CD4-positive, alpha-beta T cell treated with Interleukin-10 for 1 hour (primary cell): ENCODE measurements around the gene KRT77.
"Not testable (repeated sequence)": the region's sequence is repeated elsewhere in the genome, so short reads cannot be mapped to it uniquely, and the experiment has no call there.

Experiments
- DNase-seq: peaks from one replicate; pipeline ENCODE4 v3.0.0-alpha.2; 2020

KRT77 gene

DNA sequence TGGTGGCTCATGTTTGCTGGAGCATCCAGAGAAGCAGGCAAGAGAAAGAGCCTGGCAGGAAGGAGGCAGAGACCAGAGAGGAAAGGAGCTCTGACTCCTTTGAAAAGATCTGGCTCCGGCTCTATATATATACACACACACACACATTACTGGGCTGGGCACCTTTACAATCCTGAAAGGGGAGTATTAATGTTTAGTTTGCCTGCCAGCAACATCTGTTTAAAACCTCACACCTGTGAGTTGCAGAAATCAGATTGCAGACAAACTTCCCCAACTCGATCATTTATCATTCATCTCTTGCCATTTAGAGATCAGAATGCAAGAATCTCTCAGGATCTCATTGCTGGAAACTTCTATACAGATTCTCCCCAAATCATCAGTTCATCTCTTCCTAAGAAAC, at the start of gene KRT77:
TSS of gene KRT77 (minus strand) at position 101 of the 400 bp plus-strand sequence. CDS start at position 11, 90 bp downstream.
- DNase-seq = no peak

DNA sequence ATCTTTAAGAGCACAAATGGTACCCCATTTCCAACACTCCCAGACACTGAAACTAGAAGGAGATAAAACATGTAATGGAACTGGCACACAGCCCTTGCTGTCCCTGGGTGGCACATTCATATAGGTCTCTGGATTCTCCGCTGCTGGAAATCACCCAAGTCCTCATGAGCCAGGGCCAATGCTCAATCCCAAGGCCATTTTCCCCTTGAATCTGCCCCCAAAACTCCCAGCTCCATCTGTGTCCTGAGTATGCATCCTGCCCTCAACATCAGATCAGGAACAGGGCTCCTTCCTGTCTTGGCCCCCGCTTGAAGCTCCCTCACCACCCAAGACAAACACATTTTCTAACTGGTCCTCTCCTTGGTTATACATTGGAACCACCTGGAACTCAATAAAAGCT, 49.2 kb upstream of the KRT77 start:
- DNase-seq = no peak

DNA sequence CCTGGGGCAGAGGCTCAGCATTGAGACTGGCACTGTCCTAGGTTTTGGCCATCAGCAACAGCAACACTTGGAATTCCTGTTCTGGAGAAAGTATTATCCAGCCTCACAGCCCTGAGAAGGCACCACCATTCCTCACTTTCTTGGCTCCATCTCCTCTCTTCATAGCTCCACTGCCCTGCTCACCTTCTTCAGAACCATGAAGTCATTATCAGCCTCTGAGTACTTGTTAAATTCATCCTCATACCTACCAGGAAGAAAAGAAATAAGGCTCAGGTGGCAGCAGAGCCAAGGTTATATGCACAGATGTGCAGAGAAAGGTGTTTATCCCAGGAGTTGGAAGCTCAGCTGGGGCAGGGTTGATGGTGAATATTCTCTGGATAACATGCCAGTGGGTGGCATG, 48.5 kb upstream of the KRT77 start:
- no peak for DNase-seq

DNA sequence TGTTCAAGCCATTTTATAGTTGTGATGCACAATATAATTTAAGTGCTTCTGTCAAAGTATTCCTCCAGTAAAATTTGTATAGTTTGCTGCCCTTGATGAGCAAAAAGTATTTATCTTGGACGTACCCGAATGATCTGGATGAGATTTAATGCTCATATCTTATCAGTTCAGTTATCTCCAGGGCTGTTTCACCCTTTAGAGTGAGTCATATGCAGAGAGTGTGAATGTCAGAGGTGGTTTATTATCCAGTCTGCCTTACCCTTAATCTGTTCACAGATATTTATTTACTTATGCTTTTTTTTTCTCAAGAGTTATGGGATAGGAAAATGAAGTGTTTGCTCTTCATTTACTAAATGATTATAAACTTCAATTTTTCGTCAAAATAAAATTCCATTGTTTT, 47.2 kb upstream of the KRT77 start:
- DNase-seq = not testable (repeated sequence)

DNA sequence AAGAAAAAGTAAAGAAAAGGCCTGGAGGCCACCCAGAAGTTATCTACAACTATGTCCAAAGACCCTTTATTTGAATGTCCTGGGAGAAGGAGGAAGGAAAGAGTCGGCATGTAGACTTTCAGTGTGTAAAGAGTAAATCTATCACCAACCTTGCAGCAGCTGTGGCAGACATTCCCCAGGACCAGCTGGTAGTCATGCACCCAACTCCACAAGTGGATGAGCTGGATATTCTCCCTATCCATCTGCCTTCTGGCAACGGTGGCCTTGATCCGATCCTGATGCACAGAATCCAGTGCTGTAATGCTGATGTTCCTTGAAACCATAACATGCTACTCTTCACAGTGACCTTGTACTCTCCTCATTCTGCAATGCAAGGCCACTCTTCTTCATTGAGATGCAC, 46.5 kb upstream of the KRT77 start:
- no peak for DNase-seq

DNA sequence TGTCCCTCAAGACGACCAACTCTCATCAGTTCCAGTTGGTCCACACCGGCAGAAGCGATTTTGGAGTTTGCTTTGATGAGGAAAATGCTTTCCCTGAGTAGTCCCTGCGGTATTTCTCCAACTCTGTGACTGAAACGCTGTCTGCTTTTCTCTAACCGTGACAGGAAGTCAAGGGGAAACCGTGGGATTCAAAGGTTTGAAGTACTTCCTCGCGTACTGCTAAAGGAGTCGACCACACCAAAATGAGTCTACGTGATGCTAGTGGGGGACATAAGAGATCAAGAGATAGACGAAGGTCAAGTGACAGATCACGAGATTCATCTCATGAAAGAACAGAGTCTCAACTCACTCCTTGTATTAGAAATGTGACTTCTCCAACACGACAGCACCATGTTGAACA, 45.3 kb upstream of the KRT77 start:
- no peak for DNase-seq

DNA sequence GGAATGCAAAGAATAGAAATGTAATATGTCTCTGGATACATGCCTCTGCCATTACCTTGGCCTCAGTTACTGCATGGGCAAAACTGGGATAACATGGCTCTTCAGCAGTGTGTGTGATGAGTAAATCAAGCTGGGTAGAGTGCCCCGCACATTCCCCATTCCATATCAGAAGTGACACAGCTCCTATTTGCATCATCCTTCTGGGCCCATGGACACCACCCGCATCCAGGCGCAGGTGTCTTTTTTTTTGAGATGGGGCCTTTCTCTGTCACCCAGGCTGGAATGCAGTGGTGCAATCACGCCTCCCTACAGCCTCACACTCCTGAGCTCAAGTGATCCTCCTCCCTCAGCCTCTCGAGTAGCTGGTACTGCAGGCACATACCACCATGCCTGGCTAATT, 42.2 kb upstream of the KRT77 start:
- no peak for DNase-seq

DNA sequence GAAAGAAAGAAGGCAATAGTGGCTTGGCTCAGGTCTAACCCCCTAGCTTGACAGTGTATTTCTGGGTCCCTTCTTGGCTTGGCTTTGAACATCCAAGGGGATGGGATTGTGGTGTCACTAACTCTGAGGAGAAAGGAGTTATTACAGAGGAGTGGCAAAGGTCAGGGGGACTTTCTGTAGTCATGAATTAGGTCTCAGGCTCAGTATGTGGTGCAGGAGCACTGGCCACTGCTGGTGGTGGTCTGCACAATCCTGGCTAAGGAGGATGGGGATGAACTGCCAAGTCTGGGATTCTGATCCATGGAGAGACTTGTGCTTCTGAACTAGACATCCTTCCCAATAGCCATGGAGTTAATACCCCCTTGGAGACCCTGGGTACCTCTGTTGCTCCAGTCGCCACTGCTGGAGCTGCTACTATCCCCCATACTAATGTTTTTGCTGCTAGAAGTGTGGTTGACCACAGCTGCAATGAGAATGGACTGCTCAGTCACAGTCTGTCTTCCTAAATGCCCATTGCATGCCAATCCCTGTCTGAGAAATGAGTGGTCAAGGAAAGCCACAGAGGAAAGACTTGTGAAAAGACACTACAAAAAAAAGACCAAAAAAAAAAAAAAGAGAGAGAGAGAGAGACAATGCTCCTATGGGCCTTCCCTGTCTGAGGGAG, 41.3 kb upstream of the KRT77 start:
- DNase-seq = no peak

DNA sequence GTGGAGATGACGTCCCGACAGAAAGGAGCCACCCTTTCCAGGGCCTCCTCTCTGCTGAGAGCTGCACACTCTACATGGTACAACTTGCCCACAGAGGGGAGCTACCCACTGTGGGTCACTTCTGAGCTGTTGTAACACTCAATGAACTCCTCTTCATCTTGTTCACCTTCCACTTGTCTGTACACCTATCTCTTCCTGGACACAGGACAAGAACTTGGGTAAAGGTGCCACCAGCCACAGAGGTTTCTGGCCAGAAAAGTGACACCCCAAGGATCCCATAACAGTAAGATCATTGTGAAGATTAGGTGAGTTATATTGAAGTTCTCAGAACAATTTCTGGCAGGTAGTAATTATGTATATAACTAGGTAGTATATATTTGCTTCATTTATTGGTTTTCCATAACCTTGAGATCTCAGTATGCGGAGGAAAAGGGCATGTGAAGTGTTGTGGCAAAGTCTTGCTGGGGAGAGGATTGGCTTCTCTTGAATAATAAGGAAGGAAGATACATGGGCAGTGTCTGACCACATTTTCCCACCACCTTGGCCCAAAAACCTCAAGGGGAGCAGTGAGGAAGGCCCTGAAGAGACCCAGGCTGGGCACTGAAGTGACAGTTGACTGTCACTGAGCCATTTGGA, 39.6 kb upstream of the KRT77 start:
- DNase-seq = no peak

DNA sequence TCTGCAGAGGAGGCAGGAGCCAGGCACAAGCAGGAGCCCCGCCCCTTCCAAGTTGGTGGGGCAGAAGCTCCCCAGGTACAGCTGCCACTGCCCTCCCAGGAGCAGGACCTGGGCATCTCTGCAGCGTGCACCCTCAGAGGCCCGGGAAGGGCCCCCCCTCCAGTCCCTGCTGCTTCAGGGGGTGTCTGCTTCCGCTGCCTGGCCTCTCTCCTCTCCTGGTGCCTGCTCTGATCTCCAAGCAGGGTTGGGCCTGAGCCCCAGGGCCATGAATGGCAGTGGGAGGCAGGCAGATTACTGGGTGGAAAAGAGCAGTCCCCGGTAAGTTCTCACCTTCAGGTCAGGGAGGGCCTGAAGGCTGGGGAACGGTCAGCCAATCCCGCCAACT, 38.9 kb upstream of the KRT77 start:
- no peak for DNase-seq

DNA sequence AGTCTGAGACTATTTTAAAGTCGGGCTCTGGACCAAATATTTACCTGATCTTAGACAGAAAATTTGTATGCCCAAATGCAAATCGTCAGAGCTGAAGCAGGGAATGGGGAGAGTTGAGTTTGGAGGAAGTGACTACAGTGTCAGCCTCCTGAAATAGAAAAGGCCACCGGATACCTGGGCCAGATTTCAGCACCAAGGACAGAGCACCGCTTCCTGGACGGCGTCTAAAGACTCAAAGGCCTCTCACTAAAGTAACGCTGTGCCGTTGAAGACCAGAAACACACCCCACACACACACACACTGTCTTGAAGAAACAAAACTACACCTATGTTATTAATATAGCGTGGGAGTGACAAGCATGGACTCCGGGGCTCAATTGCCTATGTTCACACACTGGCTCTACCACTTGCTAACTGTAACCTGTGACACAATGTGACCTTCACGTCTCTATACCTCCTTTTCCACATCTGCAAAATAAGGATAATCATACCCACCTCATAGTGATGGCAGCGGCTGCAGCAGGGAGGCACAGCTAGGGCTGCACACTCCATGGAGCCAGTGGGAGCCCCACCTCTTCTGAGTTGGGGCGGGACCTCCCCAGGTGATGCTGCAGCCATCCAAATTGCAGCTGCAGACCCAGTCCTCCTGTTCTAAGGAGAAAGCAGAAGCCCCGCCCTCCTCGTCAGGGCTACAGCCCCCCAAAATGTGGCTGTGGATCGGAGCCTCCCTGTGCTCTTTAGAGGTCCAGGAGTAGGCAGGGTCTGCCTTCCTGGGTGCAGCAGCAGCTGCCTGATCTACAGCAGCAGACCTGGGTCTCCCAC, 38.3 kb upstream of the KRT77 start:
- peak; percentile 34 for DNase-seq

DNA sequence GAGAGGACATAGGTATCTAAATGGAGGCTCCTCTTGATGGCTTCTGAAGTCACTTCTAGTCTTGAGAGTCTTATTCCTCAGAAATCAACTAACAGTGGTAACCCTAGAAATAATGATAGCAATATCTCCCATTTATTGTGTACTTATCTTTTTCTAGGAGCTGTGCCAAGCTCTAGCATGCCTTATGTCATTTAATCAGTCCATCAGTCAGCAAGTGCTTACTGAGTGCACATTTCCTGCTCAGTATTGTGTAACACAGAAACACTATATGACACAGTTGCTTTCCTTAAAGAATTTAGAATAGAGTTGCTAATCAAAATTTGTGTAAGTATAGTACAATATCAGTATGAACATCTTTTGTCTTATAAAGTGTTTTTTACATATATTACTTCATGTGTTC, 37.3 kb upstream of the KRT77 start:
- no peak for DNase-seq

DNA sequence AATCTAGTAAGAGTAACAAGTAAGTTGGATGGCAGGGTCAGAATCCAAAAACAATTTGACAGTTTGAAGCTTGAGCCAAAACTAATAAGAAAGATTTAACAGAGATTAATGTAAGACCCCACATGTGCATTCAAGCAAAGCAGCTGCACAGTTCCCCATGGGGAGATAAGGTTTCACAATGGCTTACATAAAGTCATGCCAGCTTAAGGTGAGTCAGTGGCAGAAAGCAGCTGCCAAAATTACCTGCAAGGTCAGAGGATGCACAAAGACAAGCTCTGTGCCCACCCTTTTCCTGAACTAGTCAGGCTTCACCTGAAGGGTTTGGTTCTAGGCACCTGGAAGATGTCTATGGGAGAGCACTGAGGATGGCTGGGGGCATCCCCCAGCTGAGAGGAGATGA, 36.6 kb upstream of the KRT77 start:
- DNase-seq = no peak

DNA sequence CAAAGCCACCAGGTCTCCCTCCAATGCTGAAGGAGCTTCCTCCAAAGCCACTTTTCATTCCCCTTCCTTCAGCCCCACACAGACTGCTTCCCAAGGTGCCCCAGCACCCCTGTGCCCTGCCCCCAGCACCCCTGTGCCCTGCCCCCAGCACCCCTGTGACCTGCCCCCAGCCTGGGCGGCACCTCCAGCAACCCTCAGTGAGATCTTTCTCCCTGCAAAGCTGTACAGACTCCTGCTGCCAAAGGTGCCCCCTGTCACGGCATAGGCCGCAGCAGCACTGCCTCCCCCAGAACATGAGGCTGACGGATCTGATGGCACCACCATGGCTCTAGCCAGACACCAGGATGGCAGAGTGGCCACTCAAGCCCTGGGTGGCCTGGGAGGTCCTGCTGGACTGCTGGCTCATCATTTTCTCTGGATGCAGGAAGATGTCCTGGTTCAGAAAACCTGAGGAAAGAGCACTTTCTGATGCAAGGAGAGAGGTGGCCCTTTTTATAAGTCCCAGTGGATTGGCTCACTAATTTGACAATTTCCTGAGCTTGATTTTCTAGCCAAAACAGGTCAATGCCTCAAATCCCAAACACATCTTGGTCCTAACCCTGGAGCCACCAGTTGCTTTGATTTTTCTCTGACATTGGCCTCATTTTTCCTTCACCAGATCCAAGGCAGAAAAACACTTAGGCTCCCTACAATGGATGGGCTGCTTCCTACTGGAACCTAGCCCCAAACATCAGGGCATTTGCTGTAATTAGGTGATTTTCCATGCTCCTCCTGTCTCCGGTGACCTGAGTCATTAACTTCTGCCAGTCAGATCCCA, 32.7 kb upstream of the KRT77 start:
- no peak for DNase-seq

DNA sequence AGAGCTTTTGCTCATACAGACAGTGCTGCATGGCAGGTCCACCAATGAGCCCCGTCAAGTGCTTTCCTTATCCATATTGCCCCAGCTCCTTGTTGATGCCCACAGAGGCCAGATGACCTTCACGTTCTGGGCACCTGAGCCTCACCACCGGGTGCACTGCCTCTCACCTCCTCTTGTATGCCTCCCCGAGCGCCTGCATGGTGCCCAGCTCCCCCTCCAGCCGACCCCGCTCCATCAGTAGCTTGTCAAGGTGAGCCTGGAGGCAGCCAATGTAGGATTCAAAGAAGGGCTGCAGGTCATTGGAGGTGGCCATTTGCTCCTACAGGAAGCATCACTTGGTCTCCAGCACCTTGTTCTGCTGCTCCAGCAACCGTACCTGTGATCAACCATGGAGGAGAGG, 31.8 kb upstream of the KRT77 start:
- no peak for DNase-seq

DNA sequence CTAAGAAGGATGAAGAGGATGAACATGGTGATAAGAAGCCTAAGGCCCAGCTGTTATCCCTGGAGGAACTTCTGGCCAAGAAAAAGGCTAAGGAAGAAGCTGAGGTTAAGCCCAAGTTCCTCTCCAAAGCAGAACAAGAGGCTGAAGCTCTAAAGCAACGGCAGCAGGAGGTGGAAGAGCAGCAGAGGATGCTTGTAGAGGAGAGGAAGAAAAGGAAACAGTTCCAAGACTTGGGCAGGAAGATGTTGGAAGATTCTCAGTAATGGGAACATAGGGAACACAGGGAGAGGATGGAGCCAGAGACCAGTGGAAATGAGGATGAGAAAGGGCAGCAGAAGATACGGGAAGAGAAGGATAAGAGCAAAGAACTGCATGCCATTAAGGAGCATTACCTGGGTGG, 27.5 kb upstream of the KRT77 start:
- DNase-seq = no peak

DNA sequence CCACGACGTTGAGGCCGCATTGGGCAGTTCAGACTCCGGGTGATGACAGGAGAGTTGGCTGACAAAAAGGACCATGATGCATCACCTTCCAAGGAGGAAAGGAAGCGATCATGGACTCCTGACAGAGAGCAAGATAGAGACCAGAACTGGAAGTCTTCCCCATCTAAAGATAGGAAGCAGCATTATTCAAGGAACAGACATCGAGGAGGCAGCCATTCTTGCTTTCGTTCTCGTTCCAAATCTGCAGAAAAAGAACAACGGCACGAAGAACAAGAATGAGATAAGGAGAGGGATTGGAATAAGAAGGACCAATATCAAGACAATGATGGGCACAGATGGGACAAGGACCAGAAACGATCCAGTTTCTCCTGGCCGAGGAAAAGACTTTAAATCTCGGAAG, 27.1 kb upstream of the KRT77 start:
- no peak for DNase-seq

DNA sequence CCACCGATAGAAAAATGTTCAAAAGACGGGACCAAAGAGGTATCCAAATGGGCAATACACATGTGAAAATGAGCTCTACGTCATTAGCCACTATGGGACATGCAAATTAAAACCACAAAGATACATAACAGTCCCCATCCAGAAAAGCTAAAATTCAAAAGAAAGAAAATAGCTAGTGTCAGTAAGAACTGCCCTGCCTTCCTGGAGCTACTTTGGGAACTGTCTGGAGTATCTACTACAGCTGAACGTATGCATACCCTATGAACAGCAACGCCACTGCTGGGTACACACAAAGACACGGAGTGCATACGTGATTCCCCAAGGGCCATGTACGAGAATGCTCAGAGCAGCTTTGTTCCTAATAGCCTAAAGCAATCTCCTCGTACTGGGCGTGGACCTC, 25.8 kb upstream of the KRT77 start:
- no peak for DNase-seq

DNA sequence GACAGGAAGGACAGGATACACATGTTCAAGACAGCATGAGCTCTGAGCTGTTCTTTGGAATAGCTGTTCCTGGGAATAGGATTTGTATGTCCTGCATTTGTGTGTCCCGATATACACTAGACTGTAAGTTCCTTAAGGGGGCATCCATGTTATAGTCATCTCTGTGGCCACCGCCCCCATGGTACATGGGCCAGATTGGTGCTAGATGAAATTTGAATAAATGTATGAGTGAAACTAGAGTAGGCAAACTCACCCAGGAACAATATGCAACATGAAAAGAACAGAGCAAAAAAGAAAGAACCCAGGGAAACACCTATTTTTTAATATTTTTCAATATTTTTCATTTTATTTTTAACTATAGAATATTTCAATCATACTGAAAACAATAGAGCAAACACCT, 25.1 kb upstream of the KRT77 start:
- no peak for DNase-seq

DNA sequence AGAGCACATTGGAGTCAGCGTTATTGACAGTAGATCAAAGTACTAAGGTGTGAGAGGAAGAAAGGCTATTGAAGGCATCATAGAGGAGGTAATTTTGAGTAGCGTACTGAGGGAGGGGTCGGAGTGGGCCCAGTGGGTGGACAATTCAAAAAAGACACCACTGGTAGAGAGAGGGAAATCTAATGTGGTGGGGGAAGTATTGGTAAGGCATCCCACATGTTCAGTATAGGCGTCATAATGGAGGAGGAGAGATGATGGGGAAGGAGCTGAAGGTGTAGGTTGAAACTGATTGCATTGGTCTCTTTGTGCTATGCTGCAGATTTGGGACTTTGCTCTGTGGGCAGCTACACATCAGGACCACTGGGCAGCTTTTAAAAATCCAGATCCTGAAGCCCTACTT, 23.7 kb upstream of the KRT77 start:
- no peak for DNase-seq

DNA sequence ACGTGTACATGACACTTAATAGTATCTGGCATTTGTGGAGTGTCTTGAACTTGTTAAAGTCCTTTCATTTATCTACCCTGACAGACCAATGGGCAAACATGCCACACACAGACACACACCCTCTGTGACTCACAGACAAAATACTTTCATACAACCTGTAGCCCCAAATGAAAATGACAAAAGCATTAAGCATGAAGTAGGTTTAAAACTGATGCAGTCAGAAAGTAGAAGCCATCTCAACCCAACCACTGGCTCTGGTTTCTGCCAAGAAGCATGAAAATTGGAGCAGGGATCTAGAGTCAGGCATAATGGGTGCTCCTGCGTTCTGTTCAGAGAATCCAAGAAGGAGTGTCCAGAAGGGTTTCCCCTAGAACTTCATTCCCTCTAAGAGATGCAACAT, 23.1 kb upstream of the KRT77 start:
- no peak for DNase-seq

DNA sequence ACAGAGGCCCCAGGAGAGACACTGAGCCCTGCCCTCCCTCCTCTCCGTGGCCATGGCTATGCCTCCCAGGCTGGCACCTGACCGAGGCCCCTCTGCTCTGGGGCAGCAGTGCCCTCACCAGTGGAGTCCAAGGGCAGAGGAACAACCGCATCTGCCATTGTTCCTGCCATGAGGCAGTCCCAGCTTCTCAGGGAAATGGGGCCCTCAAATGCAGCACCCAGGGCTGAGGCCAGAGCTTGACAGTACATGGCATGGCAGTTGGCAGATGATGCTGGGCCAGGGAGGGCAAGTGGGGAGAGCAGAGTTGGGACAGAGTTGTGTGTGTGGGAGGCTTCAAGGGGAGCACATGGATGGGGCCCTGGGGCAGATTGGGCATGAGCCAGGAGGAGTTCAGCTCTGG, 21.1 kb upstream of the KRT77 start:
- no peak for DNase-seq

DNA sequence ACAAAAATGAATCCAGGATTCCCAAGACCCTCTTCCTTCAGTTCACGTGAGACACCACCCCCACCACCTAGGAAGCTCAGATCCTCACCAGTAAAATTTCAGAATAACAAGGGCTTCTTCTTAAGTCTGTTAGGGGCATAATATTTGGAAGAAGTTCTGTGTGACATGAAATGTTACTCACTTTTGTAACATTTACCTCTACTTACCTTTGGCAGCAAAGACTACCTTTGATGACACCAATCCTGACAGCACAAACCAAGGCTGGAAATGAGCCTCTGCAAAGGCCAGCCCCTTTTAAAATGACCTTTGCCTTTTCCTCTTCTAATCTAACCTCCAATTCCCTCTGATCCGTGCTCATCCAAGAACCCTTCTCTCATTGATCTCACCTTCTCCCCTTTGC, 19.4 kb upstream of the KRT77 start:
- no peak for DNase-seq
